AG08395 (cell line): Measurements from ENCODE around the gene TRNP1.
"Not testable (repeated sequence)": the region's sequence is repeated elsewhere in the genome, so short reads cannot be mapped to it uniquely, and the experiment has no call there.

Source experiments
- DNase-seq: peaks from one replicate; pipeline ENCODE4 v3.0.0; 2012; ENCODE audit warnings: mixed read lengths, low spot score

The TRNP1 gene

GRCh38 chr1:26993237-26994019 lies at the start of gene TRNP1:
Gene TRNP1, plus strand, starts transcription at chr1:26993692. Its CDS starts 95 bp downstream, at chr1:26993787.
- peak; percentile 96 for DNase-seq

- DNase-seq = no peak
Observed at GRCh38 chr1:26945138-26945537, 48.4 kb upstream of the TRNP1 start.

- no peak for DNase-seq
Observed at GRCh38 chr1:26945728-26946127, 47.8 kb upstream of the TRNP1 start.

- DNase-seq = no peak
Observed at GRCh38 chr1:26946270-26946669, 47.2 kb upstream of the TRNP1 start.

- not testable (repeated sequence) for DNase-seq
Observed at GRCh38 chr1:26948725-26949057, 44.8 kb upstream of the TRNP1 start.

- DNase-seq = no peak
Observed at GRCh38 chr1:26949266-26949925, 44.1 kb upstream of the TRNP1 start.

- DNase-seq = no peak
Observed at GRCh38 chr1:26949926-26950319, 43.6 kb upstream of the TRNP1 start.

GRCh38 chr1:26950602-26951001 lies 42.9 kb upstream of the TRNP1 start:
- no peak for DNase-seq

- DNase-seq = no peak
Observed at GRCh38 chr1:26951216-26951615, 42.3 kb upstream of the TRNP1 start.

- no peak for DNase-seq
Observed at GRCh38 chr1:26951821-26952497, 41.5 kb upstream of the TRNP1 start.

GRCh38 chr1:26953374-26953773 lies 40.1 kb upstream of the TRNP1 start:
- DNase-seq = no peak

GRCh38 chr1:26956321-26956720 lies 37.2 kb upstream of the TRNP1 start:
- DNase-seq = no peak

GRCh38 chr1:26957306-26957705 lies 36.2 kb upstream of the TRNP1 start:
- DNase-seq = no peak

GRCh38 chr1:26959270-26959669 lies 34.2 kb upstream of the TRNP1 start:
- no peak for DNase-seq

- DNase-seq = no peak
Observed at GRCh38 chr1:26959722-26960624, 33.5 kb upstream of the TRNP1 start, which contains the start of gene KDF1. Gene KDF1, minus strand, starts transcription at chr1:26960468. Its CDS starts 8,088 bp downstream, at chr1:26952380.

GRCh38 chr1:26960625-26960966 lies 32.9 kb upstream of the TRNP1 start:
- no peak for DNase-seq

GRCh38 chr1:26961826-26962225 lies 31.7 kb upstream of the TRNP1 start:
- DNase-seq = peak; percentile 88

- DNase-seq = no peak
Observed at GRCh38 chr1:26965213-26965612, 28.3 kb upstream of the TRNP1 start.

- no peak for DNase-seq
Observed at GRCh38 chr1:26965628-26966027, 27.9 kb upstream of the TRNP1 start.

GRCh38 chr1:26970810-26971209 lies 22.7 kb upstream of the TRNP1 start:
- no peak for DNase-seq

- DNase-seq = no peak
Observed at GRCh38 chr1:26971590-26971989, 21.9 kb upstream of the TRNP1 start.

GRCh38 chr1:26972390-26972789 lies 21.1 kb upstream of the TRNP1 start:
- no peak for DNase-seq
